K562 (cell line): ENCODE results near the gene TBCEL. TPM values are rescaled to one million over a fixed set of nuclear protein-coding genes. Genes with fewer than 3 reads are reported as not detected.

Experiments
- ATAC-seq: fragments of 200-7000 bp; cut with Tn5 transposase; 3 replicates; pipeline ENCODE4 v1.9.1; 2020; ENCODE audit warnings: moderate library complexity
- BruUV-seq: library from RNA; stranded (reverse); fragments of 400-500 nt; replicated peaks from 2 replicates; lab custom pipeline; 2021; lab: Mats Ljungman, UMichigan
- CTCF ChIA-PET: fragments of 300-600 bp; formaldehyde crosslinking; extraction: SDS; loops from one replicate; lab custom pipeline; 2021; ENCODE audit warnings: low intra/inter-chr PET ratio; lab: Yijun Ruan, JAX
- POLR2A ChIA-PET: fragments of 300-600, 350-650 bp; sonication (Branson Sonifier 250); formaldehyde crosslinking; extraction: SDS; loops from one replicate; lab custom pipeline; 2021; ENCODE audit warnings: antibody characterized with exemption, inconsistent platforms; lab: Yijun Ruan, JAX
- DNase-seq, 4 experiments: peaks; one replicate each; pipeline versions ENCODE4 v3.0.0 to v3.0.0-alpha.2; 2011 to 2018; ENCODE audit warnings: low spot score in 3 of 4, mixed read lengths in 3 of 4; ENCODE audit errors: extremely low read depth in 1 of 4
- FAIRE-seq: peaks from 2 replicates; lab custom pipeline; 2011; peaks lifted over from hg19 to GRCh38; lab: Jason Lieb, UNC
- H2AFZ ChIP-seq: 2 replicates; pipeline ENCODE4 v1.6.0; 2011; ENCODE audit warnings: low read depth, low read length, control low read depth, inconsistent platforms
- H3K27ac ChIP-seq: fragments of 200-600 bp; 3 replicates; pipeline ENCODE4 v1.8.0; 2011; ENCODE audit warnings: low read depth, mild to moderate bottlenecking, control low read depth, inconsistent platforms, low read length, moderate library complexity, mixed read lengths; ENCODE audit errors: extremely low read depth
- H3K27me3 ChIP-seq, 2 experiments: fragments of 300-600 bp in 1 of 2; 2 replicates in 1 of 2; 3 replicates in 1 of 2; pipeline versions ENCODE4 v1.6.0 to v1.8.0; 2011; ENCODE audit warnings: inconsistent platforms in 2 of 2, low read length in 2 of 2, mild to moderate bottlenecking in 1 of 2, mixed read lengths in 1 of 2, moderate library complexity in 1 of 2; ENCODE audit not compliant: control insufficient read depth in 2 of 2, insufficient read depth in 2 of 2
- H3K36me3 ChIP-seq: fragments of 300-600 bp; 3 replicates; pipeline ENCODE4 v1.8.0; 2011; ENCODE audit warnings: mild to moderate bottlenecking, low read length, inconsistent platforms; ENCODE audit not compliant: control insufficient read depth, insufficient read depth
- H3K4me1 ChIP-seq, 2 experiments: fragments of 200-600 bp in 1 of 2; replicated peaks in 1 of 2; 2 replicates in 1 of 2; 3 replicates in 1 of 2; pipeline versions ENCODE4 v1.5.1 to v1.8.0; 2011; ENCODE audit warnings: inconsistent platforms in 2 of 2, low read length in 2 of 2, mild to moderate bottlenecking in 1 of 2, mixed read lengths in 1 of 2, moderate library complexity in 1 of 2; ENCODE audit not compliant: control insufficient read depth in 2 of 2, insufficient read depth in 2 of 2
- H3K4me2 ChIP-seq: 2 replicates; pipeline ENCODE4 v1.6.1; 2011; ENCODE audit warnings: low read length, control low read depth, inconsistent platforms, mixed read lengths; ENCODE audit not compliant: insufficient read depth
- H3K4me3 ChIP-seq: fragments of 200-600 bp; sonication (generic), shearing (Covaris generic); 2 replicates; pipeline ENCODE4 v1.5.1; 2016; ENCODE audit warnings: control low read depth, inconsistent platforms
- H3K79me2 ChIP-seq: fragments of 200-600 bp; 3 replicates; pipeline ENCODE4 v1.8.0; 2011; ENCODE audit warnings: low read length, inconsistent platforms; ENCODE audit not compliant: control insufficient read depth, insufficient read depth
- H3K9ac ChIP-seq, 2 experiments: 2 replicates each; pipeline versions ENCODE4 v1.6.0 to v1.6.1; 2011; ENCODE audit warnings: low read depth in 2 of 2, low read length in 2 of 2, control low read depth in 1 of 2, inconsistent platforms in 1 of 2, mild to moderate bottlenecking in 1 of 2, mixed read lengths in 1 of 2; ENCODE audit not compliant: insufficient read depth in 1 of 2
- H3K9me1 ChIP-seq: one replicate; pipeline ENCODE4 v1.6.0; 2011; ENCODE audit warnings: inconsistent platforms, mild to moderate bottlenecking, low read length, moderate library complexity; ENCODE audit not compliant: control insufficient read depth, insufficient read depth
- H3K9me3 ChIP-seq: replicated peaks from 2 replicates; pipeline ENCODE4 v1.5.1; 2011; ENCODE audit warnings: low read depth, low read length, inconsistent platforms; ENCODE audit not compliant: control insufficient read depth, insufficient read depth
- H4K20me1 ChIP-seq: replicated peaks from 2 replicates; pipeline ENCODE4 v1.6.1; 2011; ENCODE audit warnings: low read length, inconsistent platforms, mixed read lengths; ENCODE audit not compliant: control insufficient read depth, insufficient read depth
- ATF4 ChIP-seq: fragments of 450-650 bp; formaldehyde crosslinking; IDR thresholded peaks from 2 replicates; pipeline ENCODE4 v1.4.0; 2022; ENCODE audit warnings: mild to moderate bottlenecking, moderate library complexity
- CHD1 ChIP-seq: fragments of 200-600 bp; sonication (generic); IDR thresholded peaks from one replicate; pipeline ENCODE4 v1.6.1; 2012; ENCODE audit warnings: mild to moderate bottlenecking, moderate library complexity, low read length, inconsistent platforms
- CXXC5 ChIP-seq: fragments of 250-450 bp; sonication (Bioruptor Pico); IDR thresholded peaks from 2 replicates; pipeline ENCODE4 v1.8.0; 2022; ENCODE audit warnings: inconsistent platforms, mild to moderate bottlenecking, moderate library complexity
- DACH1 ChIP-seq: fragments of 450-650 bp; IDR thresholded peaks from 2 replicates; pipeline ENCODE4 v1.6.1; 2018; ENCODE audit not compliant: partially characterized antibody
- ELK3 ChIP-seq: fragments of 450-650 bp; formaldehyde crosslinking; IDR thresholded peaks from 2 replicates; pipeline ENCODE4 v1.4.0; 2020; ENCODE audit warnings: mild to moderate bottlenecking
- HNRNPK ChIP-seq: fragments of 200-400 bp; formaldehyde crosslinking; IDR thresholded peaks from one replicate; pipeline ENCODE4 v1.6.1; 2018; ENCODE audit warnings: mild to moderate bottlenecking, low read depth, low read length; ENCODE audit not compliant: poor library complexity, severe bottlenecking
- IRF9 ChIP-seq: fragments of 450-650 bp; IDR thresholded peaks from 2 replicates; pipeline ENCODE4 v1.6.1; 2016; ENCODE audit warnings: missing biosample characterization, missing genetic modification characterization
- MTA3 ChIP-seq: fragments of 450-650 bp; formaldehyde crosslinking; IDR thresholded peaks from 2 replicates; pipeline ENCODE4 v1.6.1; 2017; ENCODE audit warnings: mild to moderate bottlenecking, borderline replicate concordance
- NFIC ChIP-seq: fragments of 450-650 bp; IDR thresholded peaks from 2 replicates; pipeline ENCODE4 v1.6.1; 2017; ENCODE audit warnings: mild to moderate bottlenecking, inconsistent platforms
- NR2F6 ChIP-seq: fragments of 450-650 bp; formaldehyde crosslinking; IDR thresholded peaks from 2 replicates; pipeline ENCODE4 v1.4.0; 2020; ENCODE audit warnings: mild to moderate bottlenecking
- RBM39 ChIP-seq: fragments of 200-400 bp; formaldehyde crosslinking; optimal IDR thresholded peaks from 2 replicates; pipeline ENCODE3; 2018; ENCODE audit warnings: low read depth, low read length
- STAT5A ChIP-seq: IDR thresholded peaks from 2 replicates; pipeline ENCODE4 v1.6.1; 2012; ENCODE audit warnings: low read length, inconsistent platforms, borderline replicate concordance
- SUPT5H ChIP-seq: fragments of 450-650 bp; IDR thresholded peaks from 2 replicates; pipeline ENCODE4 v1.6.1; 2016
- TCF7 ChIP-seq: sonication (generic); IDR thresholded peaks from 2 replicates; pipeline ENCODE4 v1.6.1; 2016; ENCODE audit warnings: antibody characterized with exemption, borderline replicate concordance
- TEAD4 ChIP-seq, 2 experiments: sonication (generic) in 1 of 2; formaldehyde crosslinking in 1 of 2; IDR thresholded peaks; 2 replicates each; pipeline versions ENCODE4 v1.6.1 to v1.8.0; 2012 to 2022; ENCODE audit warnings: borderline replicate concordance in 1 of 2, inconsistent platforms in 1 of 2, low read length in 1 of 2, mild to moderate bottlenecking in 1 of 2, missing genetic modification reagents in 1 of 2
- WGBS: fragments of 100-300 bp; shearing (Covaris generic); methylation state at CpG from one replicate; pipeline ENCODE4 v1.1.6; 2016; ENCODE audit warnings: low coverage, mixed read lengths; ENCODE audit not compliant: insufficient coverage; ENCODE audit errors: missing lambda C conversion rate; 5-methylcytosine and 5-hydroxymethylcytosine counted together
- in situ Hi-C: fragments of 300-500 bp; cut with MboI; formaldehyde crosslinking; loops from 4 replicates; pipeline ENCODE4 v1.15.0; 2018; ENCODE audit warnings: inconsistent platforms, mixed read lengths
- intact Hi-C: fragments of 100-400 bp; cut with micrococcal nuclease; formaldehyde crosslinking; loops from 2 replicates; pipeline ENCODE4 v1.14.2; 2022
- polyA plus RNA-seq, 8 experiments: library from polyadenylated mRNA; depleted of rRNA in 4 of 8; stranded (reverse) in 5 of 8; unstranded in 3 of 8; fragments of >200 nt; fragmentation: Nextera tagmentation in 2 of 8; fragmentation: Illumina TruSeq in 1 of 8; extraction: Ambion mirVana in 2 of 8; extraction: Trizol in 1 of 8; gene quantifications; 2 replicates each; pipeline versions ENCODE4 v1.2.1 to v1.2.3, GENCODE V29; 2011 to 2014; ENCODE audit warnings: inconsistent platforms in 1 of 8, missing spikeins in 1 of 8
- total RNA-seq, 7 experiments: library from RNA; depleted of rRNA in 6 of 7; stranded (reverse); fragments of >200 nt in 6 of 7; fragmentation: Illumina TruSeq in 2 of 7; extraction: Trizol in 2 of 7; gene quantifications; 2 replicates each; pipeline versions ENCODE4 v1.2.1 to v1.2.3, GENCODE V29; 2011 to 2021; ENCODE audit warnings: low replicate concordance in 1 of 7

The TBCEL gene
- total and polyA plus RNA-seq, 9 of the 15 experiments (the other 6 are each of a cell fraction or from before 2014, with no cell fraction given) = 0.39 to 2.3 (median 1.4) TPM

- DNase-seq (no peak), ATAC-seq (no peak), FAIRE-seq (no peak)
- H3K36me3 ChIP-seq = no peaks in the 10 kb centered on the region
- 9% methylated on average over 5 of the region's 5 CpGs for WGBS
- in situ Hi-C loops (no loop called here), intact Hi-C loops (no loop called here)
- H2AFZ ChIP-seq = no peak overlapping the region
- CTCF ChIA-PET = no interaction called here
- no peaks in the 10 kb centered on the region for H3K9me3 ChIP-seq
- TF ChIP-seq MTA3 (no peak), CHD1 (no peak)
- H3K4me3 ChIP-seq = no peak overlapping the region
- no peak overlapping the region for H3K9ac ChIP-seq
- no peaks in the 10 kb centered on the region for H3K4me1 ChIP-seq
- no peaks in the 10 kb centered on the region for H3K79me2 ChIP-seq
- no peak overlapping the region for H3K27ac ChIP-seq
- POLR2A ChIA-PET = no interaction called here
- H3K4me2 ChIP-seq = no peak overlapping the region
- H3K27me3 ChIP-seq = no peaks in the 10 kb centered on the region
- no peaks in the 10 kb centered on the region for H3K9me1 ChIP-seq
- H4K20me1 ChIP-seq = no peaks in the 10 kb centered on the region
- no TSS peak for BruUV-seq
These were observed 17.2 kb downstream of the TBCEL start for GRCh38 chr11:121041072-121041471.

GRCh38 chr11:121042296-121042695 lies 18.4 kb downstream of the TBCEL start:
- Histone ChIP-seq H3K9ac (no peak overlapping the region), H2AFZ (no peak overlapping the region), H3K4me2 (no peak overlapping the region), H3K9me1 (no peaks in the 10 kb centered on the region), H4K20me1 (no peaks in the 10 kb centered on the region), H3K27ac (no peak overlapping the region), H3K27me3 (no peaks in the 10 kb centered on the region), H3K79me2 (no peaks in the 10 kb centered on the region), H3K4me3 (no peak overlapping the region), H3K36me3 (no peaks in the 10 kb centered on the region), H3K9me3 (no peaks in the 10 kb centered on the region), H3K4me1 (no peaks in the 10 kb centered on the region)
- 8% methylated on average over 1 of the region's 1 CpG for WGBS
- CTCF ChIA-PET = no interaction called here
- no peak for FAIRE-seq
- POLR2A ChIA-PET = no interaction called here
- intact Hi-C loops = no loop called here
- BruUV-seq = no TSS peak
- in situ Hi-C loops = no loop called here
- ATAC-seq = no peak
- DNase-seq = no peak
- no peak for TF ChIP-seq DACH1
- no peak for TF ChIP-seq NR2F6 (CRISPR knock-in tag)
- TF ChIP-seq ATF4 (CRISPR knock-in tag) = no peak
- TF ChIP-seq IRF9 (tag) = no peak
- no peak for TF ChIP-seq NFIC
- no peak for TF ChIP-seq STAT5A
- no peak for TF ChIP-seq HNRNPK
- TF ChIP-seq SUPT5H = no peak
- TF ChIP-seq RBM39 = no peak
- TF ChIP-seq CXXC5 (CRISPR knock-in tag) = no peak
- TF ChIP-seq TCF7 = no peak
- no peak for TF ChIP-seq TEAD4 (IDR thresholded peaks at IDR 0.05; ENCODE audit: low read length)
- no peak for TF ChIP-seq TEAD4 (CRISPR knock-in tag; IDR thresholded peaks at IDR 0.05; ENCODE audit: borderline replicate concordance)
- no peak for TF ChIP-seq ELK3 (CRISPR knock-in tag)
